PFSK-1 (cell line): ENCODE results near the gene ABR.

Experiments
- FOXP2 ChIP-seq: optimal IDR thresholded peaks from 2 replicates; pipeline ENCODE3; 2011; ENCODE audit warnings: borderline replicate concordance, control low read depth, inconsistent platforms; ENCODE audit not compliant: insufficient read depth; ENCODE audit errors: extremely low read length, extremely low read depth
- POLR2AphosphoS5 ChIP-seq: IDR thresholded peaks from 2 replicates; pipeline ENCODE4 v1.6.1; 2012; ENCODE audit warnings: low read depth, mild to moderate bottlenecking, control low read depth, low read length, moderate library complexity
- REST ChIP-seq, 2 experiments: IDR thresholded peaks; 2 replicates each; pipeline versions ENCODE4 v1.6.1 to v1.8.0; 2011 to 2012; ENCODE audit warnings: low read depth in 2 of 2, low read length in 2 of 2, control low read depth in 1 of 2, inconsistent platforms in 1 of 2, mild to moderate bottlenecking in 1 of 2, moderate library complexity in 1 of 2; ENCODE audit not compliant: insufficient read depth in 1 of 2
- SIN3A ChIP-seq: IDR thresholded peaks from 2 replicates; pipeline ENCODE4 v1.6.1; 2012; ENCODE audit warnings: mild to moderate bottlenecking, low read length, moderate library complexity, borderline replicate concordance; ENCODE audit not compliant: insufficient read depth
- TAF1 ChIP-seq: IDR thresholded peaks from 2 replicates; pipeline ENCODE4 v1.6.1; 2012; ENCODE audit warnings: low read length, control low read depth, borderline replicate concordance; ENCODE audit not compliant: insufficient read depth

ABR gene

GRCh38 chr17:1201132-1201702, 21.4 kb upstream of the ABR start:
- no peak for TF ChIP-seq FOXP2
- no peak for TF ChIP-seq TAF1
- no peak for TF ChIP-seq SIN3A
- TF ChIP-seq POLR2AphosphoS5, result no peak
- no peak for TF ChIP-seq REST (IDR thresholded peaks at IDR 0.05; ENCODE audit: insufficient read depth in 1 of 2, low read depth in 2 of 2, low read length in 2 of 2)

GRCh38 chr17:1197781-1198490, 18.2 kb upstream of the ABR start:
- TF ChIP-seq FOXP2, result peak; percentile 23
- no peak for TF ChIP-seq REST (IDR thresholded peaks at IDR 0.05; ENCODE audit: insufficient read depth in 1 of 2, low read depth in 2 of 2, low read length in 2 of 2)

GRCh38 chr17:1197379-1197778, 17.6 kb upstream of the ABR start:
- TF ChIP-seq REST (IDR thresholded peaks at IDR 0.05; ENCODE audit: insufficient read depth in 1 of 2, low read depth in 2 of 2, low read length in 2 of 2) (no peak), FOXP2 (no peak), TAF1 (no peak), SIN3A (no peak), POLR2AphosphoS5 (no peak)

GRCh38 chr17:1196946-1197345, 17.2 kb upstream of the ABR start:
- TF ChIP-seq REST (IDR thresholded peaks at IDR 0.05; ENCODE audit: insufficient read depth in 1 of 2, low read depth in 2 of 2, low read length in 2 of 2) (no peak), POLR2AphosphoS5 (no peak), TAF1 (no peak), FOXP2 (no peak), SIN3A (no peak)

- TF ChIP-seq REST (IDR thresholded peaks at IDR 0.05; ENCODE audit: insufficient read depth in 1 of 2, low read depth in 2 of 2, low read length in 2 of 2), result no peak
- no peak for TF ChIP-seq POLR2AphosphoS5
- TF ChIP-seq SIN3A, result no peak
- TF ChIP-seq TAF1, result no peak
- no peak for TF ChIP-seq FOXP2
These were observed 13.3 kb upstream of the ABR start for GRCh38 chr17:1192911-1193699.
